Neural progenitor cell (in vitro differentiated cells): Measurements from ENCODE around the gene SND1.

Experiments used
- EZH2 ChIP-seq: fragments of 200-600 bp; sonication (generic); IDR thresholded peaks from 2 replicates; pipeline ENCODE4 v1.6.1; 2017; ENCODE audit warnings: antibody characterized with exemption, mild to moderate bottlenecking, moderate library complexity
- EZH2phosphoT487 ChIP-seq: fragments of 200-600 bp; sonication (generic); IDR thresholded peaks from 2 replicates; pipeline ENCODE4 v1.6.1; 2017; ENCODE audit warnings: antibody characterized with exemption
- TF ChIP-seq, protein P1 (sequence below): fragments of 200-600 bp; sonication (generic); IDR thresholded peaks from 2 replicates; pipeline ENCODE4 v1.5.1; 2017; ENCODE audit warnings: antibody characterized with exemption, mild to moderate bottlenecking

- TF ChIP-seq, protein P1, sequence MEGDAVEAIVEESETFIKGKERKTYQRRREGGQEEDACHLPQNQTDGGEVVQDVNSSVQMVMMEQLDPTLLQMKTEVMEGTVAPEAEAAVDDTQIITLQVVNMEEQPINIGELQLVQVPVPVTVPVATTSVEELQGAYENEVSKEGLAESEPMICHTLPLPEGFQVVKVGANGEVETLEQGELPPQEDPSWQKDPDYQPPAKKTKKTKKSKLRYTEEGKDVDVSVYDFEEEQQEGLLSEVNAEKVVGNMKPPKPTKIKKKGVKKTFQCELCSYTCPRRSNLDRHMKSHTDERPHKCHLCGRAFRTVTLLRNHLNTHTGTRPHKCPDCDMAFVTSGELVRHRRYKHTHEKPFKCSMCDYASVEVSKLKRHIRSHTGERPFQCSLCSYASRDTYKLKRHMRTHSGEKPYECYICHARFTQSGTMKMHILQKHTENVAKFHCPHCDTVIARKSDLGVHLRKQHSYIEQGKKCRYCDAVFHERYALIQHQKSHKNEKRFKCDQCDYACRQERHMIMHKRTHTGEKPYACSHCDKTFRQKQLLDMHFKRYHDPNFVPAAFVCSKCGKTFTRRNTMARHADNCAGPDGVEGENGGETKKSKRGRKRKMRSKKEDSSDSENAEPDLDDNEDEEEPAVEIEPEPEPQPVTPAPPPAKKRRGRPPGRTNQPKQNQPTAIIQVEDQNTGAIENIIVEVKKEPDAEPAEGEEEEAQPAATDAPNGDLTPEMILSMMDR: no peak
- TF ChIP-seq EZH2 (no peak), EZH2phosphoT487 (no peak)
Observed at GRCh38 chr7:128116740-128117139, 464.7 kb downstream of the SND1 start.
